Stimulated activated CD4-positive, alpha-beta T cell treated with anti-CD3 and anti-CD28 coated beads, Interleukin-1b, Interleukin-23, amount 100 ng/mL, for 1 hour (primary cell): ENCODE results near the gene VAV1.

Experiments
- DNase-seq, 2 donors: peaks; one replicate each; pipeline ENCODE4 v3.0.0-alpha.2; 2020; ENCODE audit warnings: low read depth in 2 of 2

VAV1 gene

DNA sequence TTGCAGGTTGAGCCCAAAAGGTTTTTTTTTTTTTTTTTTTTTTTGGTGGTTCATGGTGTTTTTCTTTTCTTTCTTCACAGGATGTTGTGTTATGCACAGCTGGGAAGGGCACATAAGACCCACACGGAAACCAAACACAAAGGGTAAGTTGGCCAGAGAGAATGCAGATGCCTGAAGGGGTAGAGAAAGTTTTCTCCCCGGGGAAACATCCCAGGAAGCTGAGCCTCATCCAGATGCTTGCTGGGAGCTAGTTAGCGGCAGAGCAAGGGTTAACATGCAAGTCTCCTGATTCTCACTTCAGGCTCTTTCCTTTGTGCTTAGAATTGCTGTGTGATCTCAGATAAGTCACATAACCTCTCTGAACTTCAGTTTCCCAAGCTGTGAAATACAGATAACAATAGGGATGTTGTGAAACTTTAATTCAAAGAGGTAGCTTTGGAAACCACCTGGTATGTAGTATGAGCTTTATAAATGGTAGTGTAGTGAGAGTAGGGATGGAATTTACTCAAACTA lies 117.9 kb downstream of the VAV1 start:
- no peak for DNase-seq

- DNase-seq = peak in 1 of 2 donors; percentile 28
These were observed 118.4 kb downstream of the VAV1 start for GRCh38 chr19:6890938-6891337.

DNA sequence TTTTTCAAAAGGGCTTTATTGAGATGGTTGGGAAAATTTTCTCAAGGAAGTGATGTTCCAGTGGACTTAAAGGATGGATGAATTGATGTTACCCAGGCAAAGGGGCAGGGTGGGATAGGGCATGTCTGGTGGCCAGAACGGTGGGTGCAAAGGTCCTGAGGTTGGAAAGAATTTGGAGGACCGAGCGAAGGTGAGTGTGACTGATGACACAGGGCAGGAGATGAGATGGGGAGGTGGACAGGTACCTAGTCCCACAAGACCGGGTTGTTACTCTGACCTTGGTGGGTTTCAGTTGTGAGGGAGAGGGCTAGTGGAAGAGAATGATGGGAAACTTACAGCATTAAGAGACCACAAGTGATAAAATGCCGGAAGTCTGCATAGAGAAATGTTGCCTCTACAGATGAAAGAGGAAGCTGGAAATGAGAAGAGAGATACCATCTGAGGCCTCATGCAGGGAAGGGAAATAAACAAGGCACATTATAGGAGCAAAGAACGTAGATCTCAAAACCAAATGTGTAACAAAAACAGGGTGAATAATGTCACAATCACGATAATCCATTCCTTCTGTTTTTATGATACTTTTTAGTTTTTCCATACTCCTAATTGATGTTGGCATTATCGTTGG lies 119.4 kb downstream of the VAV1 start:
- no peak for DNase-seq

- no peak for DNase-seq
These were observed 121.8 kb downstream of the VAV1 start for GRCh38 chr19:6894313-6894712.

- no peak for DNase-seq
These were observed 130.9 kb downstream of the VAV1 start for GRCh38 chr19:6903446-6903845.

DNA sequence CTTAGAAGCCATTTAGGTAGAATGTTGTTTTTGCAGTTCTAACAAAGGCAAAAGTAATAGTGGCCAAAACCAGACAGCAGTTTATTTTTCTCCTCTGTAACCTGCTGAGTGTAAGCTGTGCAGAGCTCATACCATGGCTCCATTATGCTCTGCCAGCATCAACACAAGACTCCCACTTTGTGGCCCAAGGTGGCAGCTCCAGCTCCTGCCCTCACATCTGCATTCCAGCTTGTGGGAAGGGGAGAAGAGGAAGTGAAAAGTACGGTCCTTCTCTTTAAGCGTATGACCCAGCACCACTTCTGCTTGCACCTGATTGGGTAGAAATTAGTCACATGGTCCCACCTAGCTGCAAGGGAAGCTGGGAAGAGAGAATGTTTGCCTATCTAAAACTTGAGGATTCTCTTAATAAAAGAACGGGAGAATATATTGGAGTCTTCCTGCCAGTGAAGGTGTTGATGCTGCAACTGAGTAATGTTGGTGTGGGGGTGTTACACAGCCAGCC lies 134.1 kb downstream of the VAV1 start:
- DNase-seq = no peak
